Eye (tissue), 1 donor: ENCODE data around the gene VPS13D.
"Not testable (repeated sequence)": the region's sequence is repeated elsewhere in the genome, so short reads cannot be mapped to it uniquely, and the experiment has no call there.

Experiments used
- DNase-seq: peaks from one replicate; pipeline ENCODE4 v3.0.0-alpha.2; 2015

VPS13D gene

DNA sequence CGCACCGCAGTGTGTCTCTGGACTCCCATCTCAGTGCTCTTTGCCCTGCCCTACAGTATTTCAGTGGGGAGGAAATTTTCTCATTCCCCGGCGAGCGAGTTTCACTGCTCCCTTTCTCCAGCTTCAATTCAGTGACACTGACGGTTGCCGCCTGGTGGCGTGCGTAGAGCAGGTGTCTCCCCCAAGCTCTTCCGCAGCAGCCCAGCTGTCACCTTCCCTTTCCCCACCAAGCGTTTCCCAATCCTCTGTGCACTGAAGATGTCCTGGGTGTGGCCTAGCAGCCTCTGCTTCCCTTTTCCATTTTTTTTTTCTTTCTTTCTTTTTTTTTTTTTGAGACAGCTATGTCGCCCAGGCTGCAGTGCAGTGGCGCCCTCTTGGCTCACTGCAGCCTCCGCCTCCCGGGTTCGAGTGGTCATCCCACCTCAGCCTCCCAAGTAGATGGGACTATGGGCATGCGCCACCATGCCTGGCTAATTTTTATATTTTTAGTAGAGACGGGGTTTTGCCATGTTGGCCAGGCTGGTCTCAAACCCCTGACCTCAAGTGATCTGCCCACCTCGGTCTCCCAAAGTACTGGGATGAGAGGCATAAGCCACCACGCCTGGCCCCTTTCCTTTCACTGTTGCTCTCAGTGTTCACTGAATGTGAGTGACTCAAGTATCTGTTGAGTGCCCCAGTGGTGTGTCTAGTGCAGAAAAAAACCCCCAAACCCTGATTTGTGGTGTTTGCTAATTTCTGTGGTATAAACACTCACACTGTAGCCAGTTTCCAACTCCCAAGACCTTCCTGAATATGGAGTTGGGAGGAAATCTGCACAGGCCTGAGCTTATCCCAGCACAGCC, 33.0 kb upstream of the VPS13D start:
- DNase-seq = no peak

DNA sequence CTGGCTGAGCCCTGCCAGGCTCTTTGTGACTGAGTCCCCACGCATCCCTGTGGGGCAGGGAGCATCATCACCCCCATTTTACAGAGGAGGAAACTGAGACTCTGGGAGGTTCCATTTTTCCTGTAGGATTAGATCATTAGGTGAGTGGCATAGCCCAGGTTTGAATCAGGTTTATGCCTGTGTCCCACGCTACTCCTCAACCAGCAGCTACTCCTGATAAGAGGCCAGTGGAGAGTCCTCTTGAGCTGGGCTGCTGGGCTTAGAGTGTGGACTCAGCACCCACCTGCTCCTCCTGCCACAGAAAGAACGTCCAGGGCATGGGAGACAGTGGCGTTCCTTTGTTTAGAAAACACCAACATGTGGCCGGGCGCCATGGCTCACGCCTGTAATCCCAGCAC, 32.3 kb upstream of the VPS13D start:
- DNase-seq = no peak

DNA sequence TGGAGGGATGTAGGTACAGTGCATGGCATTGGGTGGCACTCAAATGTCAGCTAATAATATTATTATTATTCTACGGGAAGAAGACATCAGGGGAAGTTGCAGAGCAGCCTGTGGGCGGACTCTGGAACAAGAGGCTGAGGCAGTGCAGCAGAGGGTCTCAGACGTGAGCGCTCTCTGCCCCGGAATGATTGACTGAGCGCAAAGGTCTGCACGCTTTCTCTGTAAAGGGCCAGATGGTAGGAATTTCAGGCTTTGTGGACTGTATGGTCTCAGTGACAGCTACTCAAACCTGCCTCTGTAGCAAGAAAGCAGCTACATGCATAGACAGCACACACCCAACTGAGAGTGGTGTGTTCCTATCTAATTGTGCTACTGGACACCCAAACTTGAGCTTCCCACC, 29.6 kb upstream of the VPS13D start:
- no peak for DNase-seq

DNA sequence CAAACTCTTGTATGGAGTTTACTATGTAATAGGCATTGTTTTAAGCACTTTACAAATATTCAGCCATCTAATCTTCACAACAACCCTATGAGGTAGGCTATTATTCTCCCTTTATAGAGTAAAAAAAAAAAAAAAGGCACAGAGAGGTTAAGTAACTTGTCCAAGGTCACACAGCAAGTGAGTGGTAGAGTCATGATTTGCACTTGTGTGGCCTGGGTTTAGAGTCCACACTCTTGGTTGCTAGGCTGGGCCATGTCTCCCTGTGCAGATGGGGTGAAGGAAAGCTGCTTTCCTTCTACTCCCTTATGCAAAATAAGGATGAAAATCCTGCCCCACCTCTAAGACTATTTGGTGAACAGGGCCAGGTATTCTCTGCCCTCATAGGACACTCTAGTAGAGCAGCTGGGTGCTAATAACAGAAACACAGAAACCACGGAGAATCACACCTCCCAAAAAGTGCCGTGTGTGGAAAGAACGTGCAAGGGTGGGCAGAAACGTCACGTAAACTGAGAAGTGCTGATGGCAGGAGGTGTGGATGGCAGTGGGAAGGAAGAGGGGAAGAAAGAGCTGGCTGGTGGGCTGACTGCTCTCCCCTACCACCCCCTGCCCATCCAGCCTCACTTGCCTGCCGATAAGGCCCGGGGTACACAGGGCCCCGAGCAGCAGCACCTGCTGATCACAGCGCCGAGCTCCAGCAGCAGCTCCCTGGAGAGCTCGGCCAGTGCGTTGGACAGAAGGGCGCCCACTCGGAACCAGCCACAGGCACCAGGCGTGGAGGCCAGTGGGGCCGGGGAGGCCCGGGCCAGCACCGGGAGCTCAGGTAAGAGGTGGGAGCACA, 28.3 kb upstream of the VPS13D start:
- no peak for DNase-seq

DNA sequence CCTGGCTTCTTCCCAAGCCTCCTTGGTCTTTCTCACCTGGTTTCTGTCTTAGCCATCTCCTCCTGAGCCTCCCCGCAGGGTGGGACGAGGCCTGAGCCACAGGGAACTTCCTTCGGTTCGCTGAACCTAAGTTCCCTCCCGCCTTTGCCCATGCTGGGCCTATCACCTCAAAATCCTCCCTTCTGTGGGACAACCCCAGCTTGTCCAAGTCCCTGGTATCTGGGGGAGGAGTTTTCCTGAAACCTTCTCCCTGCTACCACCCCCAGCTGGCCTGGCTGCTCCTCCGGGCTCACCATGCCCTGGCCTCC, 27.7 kb upstream of the VPS13D start:
- no peak for DNase-seq

DNA sequence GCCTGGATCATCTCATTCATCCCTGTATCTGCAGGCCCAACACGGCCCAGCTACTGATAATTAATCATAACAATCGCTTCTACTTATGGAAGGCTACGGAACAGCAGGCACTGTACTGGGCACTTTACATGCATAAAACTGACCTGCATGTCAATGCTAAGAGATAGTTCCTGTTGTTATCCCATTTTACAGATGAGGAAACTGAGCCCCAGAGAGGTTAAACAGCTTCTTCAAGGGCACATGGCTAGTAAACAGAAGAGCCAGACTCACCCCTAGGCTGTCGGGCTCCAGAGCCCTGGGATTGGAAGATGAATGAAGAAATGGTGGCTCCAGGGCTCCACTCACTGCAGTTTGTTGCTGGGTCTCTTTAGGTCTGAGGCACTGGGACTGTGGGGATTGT, 27.3 kb upstream of the VPS13D start:
- DNase-seq = no peak

DNA sequence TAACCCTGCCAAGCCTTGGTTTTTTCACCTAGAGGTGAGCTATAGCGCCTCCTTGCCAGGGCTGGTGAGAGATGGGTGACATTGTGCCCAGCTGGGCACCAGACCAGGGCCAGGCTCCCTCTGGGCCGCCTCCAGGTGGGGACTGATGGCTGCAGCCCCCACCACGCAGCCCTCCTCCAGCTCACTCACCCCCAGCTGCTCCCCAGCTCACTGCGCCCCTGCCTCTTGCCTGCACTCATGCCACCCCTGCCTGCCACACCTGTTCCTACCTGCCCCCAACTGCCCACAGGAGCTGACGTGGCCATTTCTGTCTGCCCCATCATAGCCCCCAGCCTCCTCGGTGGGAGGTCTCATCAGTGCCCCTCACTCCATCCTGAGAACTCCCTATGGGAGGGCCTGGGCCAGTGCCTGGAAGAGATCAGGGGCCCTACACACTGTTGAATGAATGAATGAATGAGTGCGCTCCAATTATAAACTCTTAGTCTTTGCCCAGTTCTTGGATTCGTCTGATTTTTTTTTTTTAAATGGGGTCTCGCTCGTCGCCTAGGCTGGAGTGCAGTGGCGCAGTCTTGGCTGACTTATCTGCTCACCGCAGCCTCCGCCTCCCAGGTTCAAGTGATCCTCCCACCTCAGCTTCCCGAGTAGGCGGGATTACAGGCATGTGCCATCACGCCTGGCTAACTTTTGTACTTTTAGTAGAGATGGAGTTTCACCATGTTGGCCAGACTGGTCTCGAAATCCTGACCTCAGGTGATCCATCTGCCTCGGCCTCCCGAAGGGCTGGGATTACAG, 26.4 kb upstream of the VPS13D start:
- no peak for DNase-seq

DNA sequence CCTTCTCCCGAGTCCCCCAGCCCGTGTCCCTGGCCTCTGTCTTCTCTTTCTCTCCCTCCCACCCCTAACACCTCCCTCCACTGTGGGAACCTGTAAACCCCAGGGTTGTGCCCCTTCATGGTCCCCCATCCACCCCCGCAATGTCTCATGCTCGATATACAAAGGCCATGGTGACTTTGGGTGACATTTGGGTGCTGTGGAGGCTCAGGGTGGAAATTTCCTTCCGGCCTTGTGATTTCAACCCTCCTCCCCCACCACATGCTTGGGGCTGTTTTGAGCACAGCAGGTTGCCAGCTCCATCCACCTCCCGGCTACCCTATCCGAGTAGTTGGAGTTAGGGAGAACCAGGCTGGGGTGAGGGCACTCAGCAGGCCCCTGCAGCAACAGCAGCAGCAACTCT, 25.7 kb upstream of the VPS13D start:
- DNase-seq = no peak

DNA sequence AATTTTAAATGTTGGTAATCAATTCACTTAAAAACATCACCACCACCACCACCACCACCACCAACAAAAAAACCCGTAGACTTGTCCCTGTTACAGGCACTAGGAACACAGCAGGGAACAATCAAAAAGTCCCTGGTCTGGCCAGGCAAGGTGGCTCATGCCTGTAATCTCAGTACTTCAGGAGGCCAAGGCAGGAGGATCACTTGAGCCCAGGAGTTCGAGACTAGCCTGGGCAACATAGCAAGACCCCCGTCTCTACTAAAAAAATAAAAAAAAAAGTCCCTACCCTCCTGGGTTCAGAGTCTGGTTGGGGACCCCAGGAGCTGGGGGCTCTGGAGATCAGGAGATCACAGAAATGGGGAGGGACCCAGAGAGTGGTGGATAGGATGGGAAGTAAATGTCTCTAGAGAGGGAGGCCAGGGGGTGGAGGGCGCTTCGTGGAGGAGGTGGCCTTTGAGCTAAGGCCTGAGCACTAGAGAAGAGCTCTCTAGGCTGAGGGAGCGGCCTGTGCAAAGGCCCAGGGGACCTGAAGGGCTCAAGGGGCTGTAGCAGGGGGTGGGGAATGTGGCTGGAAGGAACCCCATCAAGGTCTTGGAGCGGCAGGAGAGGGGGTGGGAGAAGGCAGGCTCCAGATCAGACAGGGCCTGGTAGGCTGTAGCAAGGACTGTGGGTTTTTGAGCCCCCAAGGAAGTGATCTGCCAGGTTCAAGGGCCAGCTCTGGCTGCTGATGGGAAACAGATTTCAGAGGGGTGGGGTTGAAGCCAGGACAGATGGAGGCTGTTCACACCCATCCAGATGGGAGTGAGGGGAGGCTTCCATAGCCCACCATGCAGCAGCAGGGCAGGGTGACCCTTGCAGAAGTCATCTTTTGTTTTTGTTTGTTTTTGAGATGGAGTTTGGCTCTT, 24.8 kb upstream of the VPS13D start:
- DNase-seq = no peak

DNA sequence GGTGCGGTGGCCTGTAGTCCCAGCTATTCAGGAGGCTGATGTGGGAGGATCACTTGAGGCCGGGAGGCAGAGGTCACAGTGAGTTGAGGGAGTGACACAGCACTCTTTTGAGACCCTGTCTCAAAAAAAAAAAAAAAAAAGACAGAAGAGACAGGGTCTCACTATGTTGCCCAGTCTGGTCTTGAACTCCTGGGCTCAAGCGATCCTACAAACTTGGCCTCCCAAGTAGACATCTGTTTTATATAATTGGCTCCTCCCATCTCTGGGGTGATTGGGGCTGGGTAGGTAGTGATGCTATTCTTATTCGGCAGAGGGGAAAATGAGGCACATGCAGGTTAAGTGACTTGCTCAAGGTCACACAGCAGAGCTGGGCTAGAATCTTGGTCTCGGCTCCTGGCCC, 23.6 kb upstream of the VPS13D start:
- DNase-seq = no peak

DNA sequence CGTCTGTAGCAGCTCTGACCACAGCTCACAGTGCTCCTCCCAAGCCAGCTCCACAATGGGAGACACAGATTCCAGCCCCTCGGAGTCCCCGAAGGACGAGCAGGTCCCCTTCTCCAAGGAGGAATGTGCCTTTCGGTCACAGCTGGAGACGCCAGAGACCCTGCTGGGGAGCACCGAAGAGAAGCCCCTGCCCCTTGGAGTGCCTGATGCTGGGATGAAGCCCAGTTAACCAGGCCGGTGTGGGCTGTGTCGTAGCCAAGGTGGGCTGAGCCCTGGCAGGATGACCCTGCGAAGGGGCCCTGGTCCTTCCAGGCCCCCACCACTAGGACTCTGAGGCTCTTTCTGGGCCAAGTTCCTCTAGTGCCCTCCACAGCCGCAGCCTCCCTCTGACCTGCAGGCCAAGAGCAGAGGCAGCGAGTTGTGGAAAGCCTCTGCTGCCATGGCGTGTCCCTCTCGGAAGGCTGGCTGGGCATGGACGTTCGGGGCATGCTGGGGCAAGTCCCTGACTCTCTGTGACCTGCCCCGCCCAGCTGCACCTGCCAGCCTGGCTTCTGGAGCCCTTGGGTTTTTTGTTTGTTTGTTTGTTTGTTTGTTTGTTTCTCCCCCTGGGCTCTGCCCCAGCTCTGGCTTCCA, 22.9 kb upstream of the VPS13D start:
- no peak for DNase-seq

DNA sequence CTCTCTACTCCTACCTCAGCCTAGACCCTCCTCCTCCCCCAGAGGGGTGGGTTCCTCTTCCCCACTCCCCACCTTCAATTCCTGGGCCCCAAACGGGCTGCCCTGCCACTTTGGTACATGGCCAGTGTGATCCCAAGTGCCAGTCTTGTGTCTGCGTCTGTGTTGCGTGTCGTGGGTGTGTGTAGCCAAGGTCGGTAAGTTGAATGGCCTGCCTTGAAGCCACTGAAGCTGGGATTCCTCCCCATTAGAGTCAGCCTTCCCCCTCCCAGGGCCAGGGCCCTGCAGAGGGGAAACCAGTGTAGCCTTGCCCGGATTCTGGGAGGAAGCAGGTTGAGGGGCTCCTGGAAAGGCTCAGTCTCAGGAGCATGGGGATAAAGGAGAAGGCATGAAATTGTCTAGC, 21.6 kb upstream of the VPS13D start:
- DNase-seq = no peak

DNA sequence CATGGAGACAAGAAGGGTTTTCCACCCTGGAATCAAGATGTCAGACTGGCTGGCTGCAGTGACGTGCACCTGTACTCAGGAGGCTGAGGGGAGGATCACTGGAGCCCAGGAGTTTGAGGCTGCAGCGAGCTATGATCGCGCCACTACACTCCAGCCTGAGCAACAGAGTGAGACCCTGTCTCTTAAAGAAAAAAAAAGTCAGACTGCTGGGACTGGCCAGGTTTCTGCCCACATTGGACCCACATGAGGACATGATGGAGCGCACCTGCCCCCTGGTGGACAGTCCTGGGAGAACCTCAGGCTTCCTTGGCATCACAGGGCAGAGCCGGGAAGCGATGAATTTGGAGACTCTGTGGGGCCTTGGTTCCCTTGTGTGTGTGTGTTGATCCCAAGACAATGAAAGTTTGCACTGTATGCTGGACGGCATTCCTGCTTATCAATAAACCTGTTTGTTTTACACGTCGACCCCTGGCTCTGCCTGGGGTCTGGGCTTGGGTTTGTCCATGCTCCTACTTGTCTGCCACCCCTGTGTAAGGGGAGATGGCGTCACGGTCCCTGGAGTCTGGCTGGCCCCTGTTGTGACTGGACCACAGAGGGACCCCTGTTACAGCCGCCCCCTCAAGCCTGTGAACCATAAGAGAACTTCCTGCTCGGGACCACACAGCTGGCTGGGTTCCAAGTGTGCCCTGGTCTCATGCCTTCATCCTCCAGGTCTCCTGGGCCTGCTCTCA, 20.9 kb upstream of the VPS13D start:
- peak; percentile 96 for DNase-seq

DNA sequence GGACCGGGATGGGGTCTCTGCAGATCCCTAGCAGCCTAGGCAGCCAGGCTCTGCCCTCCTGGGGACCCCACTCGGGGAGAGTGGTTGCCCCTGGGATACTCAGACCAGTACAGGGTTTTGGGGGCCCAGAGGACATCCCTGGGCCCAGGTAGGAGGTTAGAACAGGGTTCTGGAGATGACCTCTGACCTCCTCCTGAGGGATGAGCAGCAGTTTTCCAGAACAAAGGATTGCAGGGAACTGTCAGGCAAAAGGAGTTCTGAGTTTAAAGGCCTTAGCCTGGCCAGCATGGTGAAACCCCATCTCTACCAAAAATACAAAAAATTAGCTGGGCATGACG, 20.4 kb upstream of the VPS13D start:
- no peak for DNase-seq

DNA sequence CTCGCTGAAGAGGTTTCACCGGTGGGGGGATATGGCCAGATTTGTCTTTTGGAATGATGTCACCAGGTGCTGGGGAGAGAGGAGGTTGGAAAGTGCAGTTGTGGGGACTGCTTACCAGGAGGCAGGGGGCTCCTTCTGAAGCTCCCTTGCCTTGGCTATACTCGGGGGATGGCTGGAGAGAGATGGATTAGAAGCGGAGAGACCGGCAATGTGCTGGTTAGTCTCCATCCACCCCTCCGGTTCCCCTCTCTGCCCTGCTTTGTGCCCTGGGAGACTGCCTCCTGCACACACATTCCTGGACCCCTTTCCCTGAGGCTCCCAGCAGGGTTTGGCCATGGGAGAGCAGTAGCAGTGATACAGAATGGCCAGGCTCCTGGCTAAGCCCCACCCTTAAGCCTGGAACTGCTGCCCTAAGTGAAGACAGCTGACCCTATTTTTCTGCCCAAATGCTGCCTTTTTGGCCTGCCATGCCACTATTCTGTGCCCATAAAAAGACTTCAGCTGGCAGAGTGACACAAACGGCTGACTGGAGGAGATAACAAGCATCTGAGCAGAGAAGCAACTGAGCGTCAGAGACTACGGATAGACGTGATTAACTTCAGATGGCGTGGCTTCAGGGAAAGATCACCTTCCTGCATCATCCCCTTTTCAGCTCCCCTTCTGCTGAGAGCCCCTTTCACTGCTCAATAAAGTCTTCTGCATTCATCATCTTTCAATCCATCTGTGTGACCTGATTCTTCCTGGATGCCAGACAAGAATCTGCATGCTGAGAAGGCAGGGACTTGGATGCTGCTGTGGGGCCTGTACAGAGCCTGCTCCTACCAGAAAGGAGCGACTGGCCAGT, 14.5 kb upstream of the VPS13D start:
- no peak for DNase-seq

DNA sequence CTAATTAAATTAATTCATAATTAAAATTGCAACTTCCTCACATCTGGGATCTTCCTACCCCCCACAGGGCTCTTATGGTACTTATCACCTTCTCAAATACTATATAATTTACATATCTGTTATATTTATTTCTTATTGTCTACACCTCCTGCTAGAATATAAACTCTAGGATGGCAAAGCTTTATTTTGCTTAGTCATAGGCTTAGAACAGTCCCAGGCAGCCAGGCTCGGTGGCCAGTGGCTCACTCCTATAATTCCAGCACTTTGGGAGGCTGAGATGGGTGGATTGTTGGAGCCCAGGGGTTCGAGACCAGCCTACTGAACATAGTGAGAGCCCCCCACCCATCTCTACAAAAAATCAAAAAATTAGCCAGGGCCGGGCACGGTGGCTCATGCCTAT, 10.0 kb upstream of the VPS13D start:
- DNase-seq = no peak

DNA sequence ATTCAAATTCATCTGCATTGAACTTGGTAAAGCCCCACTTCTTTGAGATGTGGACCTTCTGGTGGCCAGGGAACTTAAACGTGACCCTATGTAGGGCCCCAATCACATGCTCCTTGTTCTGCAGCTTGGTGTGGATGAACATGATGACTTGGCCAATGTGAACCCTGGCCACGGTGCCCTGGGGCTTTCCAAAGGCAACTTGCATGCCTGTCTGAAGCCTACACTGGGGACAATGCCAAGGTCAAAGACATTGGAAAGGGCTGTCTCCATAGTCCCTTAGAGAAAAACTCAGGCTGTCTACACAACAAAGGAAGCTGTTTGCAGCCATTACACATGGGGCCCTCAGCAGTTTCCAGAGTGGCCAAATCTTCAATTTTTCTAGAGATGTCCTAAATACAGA, 8.9 kb upstream of the VPS13D start:
- no peak for DNase-seq

DNA sequence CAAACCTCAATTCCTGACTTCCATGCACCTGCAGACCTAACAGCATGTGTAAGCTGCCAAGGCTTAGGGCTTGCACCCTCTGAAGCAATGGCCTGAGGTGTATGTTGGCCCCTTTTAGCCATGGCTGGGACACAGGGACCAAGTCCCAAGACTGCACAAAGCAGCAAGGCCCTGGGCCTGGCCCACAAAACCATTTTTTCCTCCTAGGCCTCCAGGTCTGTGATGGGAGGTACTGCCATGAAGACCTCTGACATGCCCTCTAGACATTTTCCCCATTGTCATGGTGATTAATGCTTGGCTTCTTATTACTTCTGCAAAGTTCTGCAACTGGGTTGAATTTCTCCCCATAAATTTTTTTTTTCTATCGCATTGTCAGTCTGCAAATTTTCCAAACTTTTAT, 7.1 kb upstream of the VPS13D start:
- not testable (repeated sequence) for DNase-seq

DNA sequence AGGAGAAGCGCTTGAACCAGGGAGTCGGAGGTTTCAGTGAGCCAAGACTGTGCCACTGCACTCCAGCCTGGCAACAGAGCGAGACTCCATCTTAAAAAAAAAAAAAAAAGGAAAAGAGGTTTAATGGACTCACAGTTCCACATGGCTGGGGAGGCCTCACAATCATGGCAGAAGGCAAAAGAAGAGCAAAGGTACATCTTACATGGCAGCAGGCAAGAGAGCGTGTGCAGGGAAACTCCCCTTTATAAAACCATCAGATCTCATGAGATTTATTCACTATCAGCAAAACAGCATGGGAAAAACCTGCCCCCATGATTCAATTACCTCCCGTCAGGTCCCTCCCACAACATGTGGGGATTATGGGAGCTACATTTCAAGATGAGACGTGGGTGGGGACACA, 5.7 kb upstream of the VPS13D start:
- not testable (repeated sequence) for DNase-seq

DNA sequence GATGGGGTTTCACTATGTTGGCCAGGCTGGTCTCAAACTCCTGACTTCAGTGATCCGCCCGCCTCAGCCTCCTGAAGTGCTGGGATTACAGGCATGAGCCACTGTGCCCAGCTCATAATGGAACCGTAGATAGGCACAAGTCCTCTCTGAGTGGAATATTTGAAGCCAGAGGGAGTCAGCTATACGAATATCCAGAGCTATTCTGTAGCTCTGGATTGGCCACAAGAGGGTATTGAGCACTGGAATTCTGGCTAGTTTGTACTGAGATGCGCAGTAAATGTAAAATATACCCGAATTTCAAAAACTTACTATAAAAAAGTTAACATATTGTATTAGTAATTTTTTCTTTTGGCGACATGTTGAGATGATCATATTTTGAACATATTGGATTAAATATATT, 851 bp upstream of the VPS13D start:
- DNase-seq = no peak
